ENCODE results near the gene MRPL10.

Gene MRPL10

DNA sequence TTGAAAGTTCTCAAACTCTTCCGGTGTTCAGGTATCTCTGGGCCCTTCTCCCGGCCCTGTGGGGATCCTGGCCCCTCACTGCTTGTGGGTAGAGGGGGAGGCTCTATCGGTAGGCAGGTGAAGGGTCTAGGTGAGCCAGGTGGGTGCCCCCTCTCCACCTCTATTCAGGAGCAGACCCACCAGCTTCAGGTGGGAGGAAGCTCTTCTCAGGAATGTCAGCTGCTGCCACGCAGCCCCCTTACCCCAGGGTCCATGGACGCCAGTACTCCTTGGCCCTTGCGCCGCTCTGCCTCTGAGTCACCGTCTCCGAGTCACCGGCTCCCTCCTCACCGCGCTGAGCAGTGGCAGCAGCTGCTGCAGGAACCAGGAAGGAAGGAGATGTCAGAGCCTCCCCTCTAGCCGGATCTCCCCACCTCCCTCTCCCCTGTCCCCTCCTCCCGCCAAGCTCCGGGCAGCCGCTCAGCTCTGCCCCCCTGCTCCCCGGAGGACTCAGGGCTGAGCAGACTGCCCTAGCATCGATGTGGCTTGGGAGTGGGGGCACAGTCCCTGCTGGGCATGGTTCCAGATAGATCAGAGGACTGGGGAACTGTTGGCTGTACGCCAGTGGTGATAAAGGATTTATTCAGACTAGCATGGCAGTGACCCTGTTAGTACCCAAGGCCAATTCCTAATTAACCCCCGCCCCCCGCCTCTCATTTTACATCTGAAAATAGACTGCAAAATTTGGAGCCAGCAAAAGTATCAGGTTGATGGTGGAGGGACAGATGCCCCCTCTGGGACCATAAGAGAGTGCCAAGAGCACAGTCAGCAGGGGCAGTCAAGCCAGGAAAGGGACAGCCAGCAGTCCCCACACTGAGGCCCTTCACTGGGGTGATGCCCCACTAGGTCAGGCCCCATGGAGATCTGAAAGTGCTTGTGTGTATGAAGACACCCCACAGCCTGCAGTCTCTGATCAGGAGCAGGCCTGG lies 9.6 kb downstream of the MRPL10 start, which contains the start of gene OSBPL7:
Gene OSBPL7 (minus strand): TSS at position 371 of the 968 bp plus-strand sequence. CDS start 1,516 bp downstream, outside the sequence.
- ChIA-PET POLR2A (no interaction called here), CTCF (interaction anchor here (0.8 to 2.9 kb wide), 10 partner anchors 9 to 158 kb away, joined by 3 to 20 read pairs (median 3); partner anchors contain the start of genes CDK5RAP3 and SCRN2)
- TF ChIP-seq, protein P1, sequence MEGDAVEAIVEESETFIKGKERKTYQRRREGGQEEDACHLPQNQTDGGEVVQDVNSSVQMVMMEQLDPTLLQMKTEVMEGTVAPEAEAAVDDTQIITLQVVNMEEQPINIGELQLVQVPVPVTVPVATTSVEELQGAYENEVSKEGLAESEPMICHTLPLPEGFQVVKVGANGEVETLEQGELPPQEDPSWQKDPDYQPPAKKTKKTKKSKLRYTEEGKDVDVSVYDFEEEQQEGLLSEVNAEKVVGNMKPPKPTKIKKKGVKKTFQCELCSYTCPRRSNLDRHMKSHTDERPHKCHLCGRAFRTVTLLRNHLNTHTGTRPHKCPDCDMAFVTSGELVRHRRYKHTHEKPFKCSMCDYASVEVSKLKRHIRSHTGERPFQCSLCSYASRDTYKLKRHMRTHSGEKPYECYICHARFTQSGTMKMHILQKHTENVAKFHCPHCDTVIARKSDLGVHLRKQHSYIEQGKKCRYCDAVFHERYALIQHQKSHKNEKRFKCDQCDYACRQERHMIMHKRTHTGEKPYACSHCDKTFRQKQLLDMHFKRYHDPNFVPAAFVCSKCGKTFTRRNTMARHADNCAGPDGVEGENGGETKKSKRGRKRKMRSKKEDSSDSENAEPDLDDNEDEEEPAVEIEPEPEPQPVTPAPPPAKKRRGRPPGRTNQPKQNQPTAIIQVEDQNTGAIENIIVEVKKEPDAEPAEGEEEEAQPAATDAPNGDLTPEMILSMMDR (IDR thresholded peaks at IDR 0.05; ENCODE audit: control extremely low read depth, extremely low read depth, low read depth, missing control alignments), result peak; percentile 77
- peak; percentile 91 for DNase-seq (ENCODE audit: extremely low spot score)

DNA sequence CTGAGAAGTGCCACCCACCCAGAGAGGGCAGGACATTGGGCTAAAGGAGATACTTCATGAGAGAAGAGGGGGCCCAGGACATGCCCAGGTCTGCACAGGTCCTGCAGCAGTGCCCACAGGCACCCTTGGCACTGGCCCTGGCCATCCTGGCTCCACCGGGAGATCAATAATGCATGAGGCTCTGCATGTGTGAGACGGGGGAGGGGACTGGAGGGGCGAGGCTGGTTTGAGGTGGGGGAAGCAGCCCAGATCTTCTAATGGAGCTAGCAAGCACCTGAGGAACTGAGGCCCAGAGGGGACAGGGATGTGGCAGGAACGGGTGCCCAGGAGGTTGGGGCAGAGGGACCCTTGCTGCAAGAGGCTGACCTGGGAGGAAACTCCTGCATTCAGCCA lies 10.3 kb downstream of the MRPL10 start:
- ChIA-PET POLR2A (no interaction called here), CTCF (interaction anchor here (0.8 to 2.9 kb wide), 6 partner anchors 19 to 158 kb away, joined by 3 to 20 read pairs (median 4); partner anchors contain the start of genes CDK5RAP3 and SCRN2)
- TF ChIP-seq, protein P1 (IDR thresholded peaks at IDR 0.05; ENCODE audit: control extremely low read depth, extremely low read depth, low read depth, missing control alignments), result no peak
- DNase-seq (ENCODE audit: extremely low spot score), result no peak

DNA sequence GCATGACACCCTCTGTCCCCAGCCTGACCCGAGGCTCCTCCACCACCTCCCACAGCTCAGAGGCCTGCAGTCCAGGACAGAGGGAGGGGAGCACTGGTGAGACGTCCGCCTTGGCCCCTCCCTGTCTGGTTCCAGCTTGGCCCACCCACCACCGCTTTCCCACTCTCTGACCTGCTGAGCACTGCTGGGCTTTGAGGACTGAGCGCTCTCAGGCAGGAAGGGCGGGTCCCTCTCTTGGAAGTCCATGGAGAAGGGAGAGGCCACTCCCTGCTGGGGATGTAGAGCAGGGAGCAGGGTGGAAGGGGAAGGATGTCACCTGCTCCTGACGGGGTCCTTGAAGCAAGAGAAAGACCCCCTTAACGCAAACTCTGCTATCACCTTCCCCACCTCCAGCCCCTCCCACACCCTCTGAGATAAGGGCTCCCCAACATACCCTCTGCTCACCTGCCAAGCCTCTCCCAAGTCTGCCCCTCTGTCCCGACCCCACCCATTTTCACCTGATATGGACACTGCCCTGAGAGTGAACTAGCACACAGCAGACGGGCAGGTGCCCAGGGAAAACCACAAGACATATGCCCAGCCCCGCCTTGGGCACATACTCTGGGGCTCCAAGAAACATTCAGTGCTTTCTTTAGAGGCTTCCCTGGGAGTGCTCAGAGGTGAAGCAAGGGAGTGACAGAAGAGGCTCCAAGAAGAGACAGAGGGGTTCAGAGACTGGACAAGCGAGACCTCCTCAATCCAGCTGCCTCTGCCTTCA lies 11.1 kb downstream of the MRPL10 start:
- CTCF ChIA-PET, result interaction anchor here (2.1 kb wide), 1 partner anchor 69 kb away, joined by 5 read pairs; no protein-coding TSS in a partner anchor

DNA sequence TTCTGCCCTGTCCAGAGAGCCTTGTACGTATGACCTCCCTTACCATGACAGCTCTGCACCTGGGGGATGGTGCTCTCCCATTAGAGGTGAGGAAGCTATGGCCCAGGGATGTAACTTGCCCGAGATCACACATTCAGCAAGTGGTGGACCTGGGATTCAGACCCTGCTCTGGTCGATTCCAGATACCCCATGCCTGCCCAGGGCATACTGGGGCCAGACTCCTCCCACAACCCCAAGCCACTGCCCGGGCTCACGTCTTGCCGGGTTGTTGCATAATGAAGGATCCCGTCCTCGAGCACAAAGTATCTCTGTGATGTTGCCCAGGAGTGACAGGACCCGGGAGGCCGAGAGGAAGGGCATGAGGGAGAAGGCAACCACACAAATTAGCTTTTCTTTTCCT lies 11.9 kb downstream of the MRPL10 start:
- DNase-seq (ENCODE audit: extremely low spot score), result no peak
- POLR2A ChIA-PET, result interaction anchor here (0.6 kb wide), 1 partner anchor 594 kb away, joined by 4 read pairs; no protein-coding TSS in a partner anchor
- CTCF ChIA-PET, result interaction anchor here (2.1 kb wide), 1 partner anchor 70 kb away, joined by 5 read pairs; no protein-coding TSS in a partner anchor
- TF ChIP-seq, protein P1 (IDR thresholded peaks at IDR 0.05; ENCODE audit: control extremely low read depth, extremely low read depth, low read depth, missing control alignments), result no peak

More for the DNA sequence above, 11.1 kb downstream of the MRPL10 start:
- no peak for DNase-seq (ENCODE audit: extremely low spot score)
- POLR2A ChIA-PET, result interaction anchor here (0.6 kb wide), 1 partner anchor 593 kb away, joined by 4 read pairs; no protein-coding TSS in a partner anchor
- TF ChIP-seq, protein P1 (IDR thresholded peaks at IDR 0.05; ENCODE audit: control extremely low read depth, extremely low read depth, low read depth, missing control alignments), result no peak

DNA sequence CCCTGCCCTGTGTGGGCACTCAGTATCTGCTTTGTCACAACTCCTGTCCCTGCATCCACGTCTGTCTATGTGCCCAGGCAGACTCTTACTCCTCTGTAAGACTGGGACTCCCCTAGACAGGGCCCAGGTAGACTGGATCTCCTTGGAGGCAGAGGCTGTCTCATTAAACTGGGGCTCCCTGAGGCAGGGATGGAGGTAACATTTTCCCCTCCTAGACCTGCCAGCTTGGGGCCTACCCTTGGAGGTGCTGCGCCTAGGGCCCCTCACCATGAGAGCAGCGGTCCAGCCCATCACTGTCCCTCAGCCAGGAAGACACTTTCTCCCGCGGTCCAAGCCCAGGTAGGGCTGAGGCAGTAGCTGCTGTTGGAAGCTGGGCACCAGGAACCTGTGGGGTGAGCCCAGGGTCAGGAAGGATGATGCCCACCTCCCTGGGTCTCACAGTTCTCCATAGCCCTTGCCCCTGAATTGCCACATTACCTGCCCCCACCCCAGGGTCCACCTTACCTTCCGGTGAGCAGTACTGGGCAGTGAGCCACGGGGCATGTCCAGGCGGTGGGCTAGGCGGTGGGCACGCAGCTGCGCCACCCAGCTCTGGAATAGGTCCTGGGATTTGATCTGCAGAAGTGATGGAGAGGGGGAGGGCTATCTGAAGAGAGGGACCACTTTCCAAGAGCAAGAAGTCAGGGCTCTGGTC lies 13.2 kb downstream of the MRPL10 start:
- TF ChIP-seq, protein P1 (IDR thresholded peaks at IDR 0.05; ENCODE audit: control extremely low read depth, extremely low read depth, low read depth, missing control alignments), result no peak
- ChIA-PET CTCF (interaction anchor here (2.1 kb wide), 1 partner anchor 71 kb away, joined by 5 read pairs; no protein-coding TSS in a partner anchor), POLR2A (no interaction called here)
- DNase-seq (ENCODE audit: extremely low spot score), result no peak

Measured in GM10248 (cell line).